GM18867 (cell line): ENCODE measurements around the gene OPA1.

Experiments used
- ATAC-seq: cut with Tn5 transposase; IDR thresholded peaks from one replicate; pipeline ENCODE4 v1.9.1; 2021; ENCODE audit warnings: mild to moderate bottlenecking, moderate library complexity; ENCODE audit not compliant: unreplicated experiment

Gene OPA1

DNA sequence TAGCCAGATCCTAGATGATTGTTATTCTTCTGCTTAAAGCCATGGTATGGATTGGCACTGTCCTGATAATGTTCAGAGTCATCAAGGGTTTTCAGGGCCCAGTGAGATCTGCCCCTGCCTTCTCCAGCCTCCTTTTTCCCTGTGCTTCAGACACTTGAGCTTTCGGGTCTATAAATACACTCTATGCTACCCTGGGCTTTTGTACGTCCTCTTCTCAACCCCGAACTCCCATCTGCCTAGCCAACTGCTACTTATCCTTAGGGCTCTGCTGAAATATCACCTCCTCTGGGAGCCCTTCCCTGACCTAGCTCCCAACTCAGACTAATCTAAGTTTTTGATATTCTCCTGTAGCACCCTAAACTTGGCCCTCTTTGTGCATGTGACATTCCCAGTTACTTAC is 115.3 kb downstream of the OPA1 start:
- no peak for ATAC-seq

DNA sequence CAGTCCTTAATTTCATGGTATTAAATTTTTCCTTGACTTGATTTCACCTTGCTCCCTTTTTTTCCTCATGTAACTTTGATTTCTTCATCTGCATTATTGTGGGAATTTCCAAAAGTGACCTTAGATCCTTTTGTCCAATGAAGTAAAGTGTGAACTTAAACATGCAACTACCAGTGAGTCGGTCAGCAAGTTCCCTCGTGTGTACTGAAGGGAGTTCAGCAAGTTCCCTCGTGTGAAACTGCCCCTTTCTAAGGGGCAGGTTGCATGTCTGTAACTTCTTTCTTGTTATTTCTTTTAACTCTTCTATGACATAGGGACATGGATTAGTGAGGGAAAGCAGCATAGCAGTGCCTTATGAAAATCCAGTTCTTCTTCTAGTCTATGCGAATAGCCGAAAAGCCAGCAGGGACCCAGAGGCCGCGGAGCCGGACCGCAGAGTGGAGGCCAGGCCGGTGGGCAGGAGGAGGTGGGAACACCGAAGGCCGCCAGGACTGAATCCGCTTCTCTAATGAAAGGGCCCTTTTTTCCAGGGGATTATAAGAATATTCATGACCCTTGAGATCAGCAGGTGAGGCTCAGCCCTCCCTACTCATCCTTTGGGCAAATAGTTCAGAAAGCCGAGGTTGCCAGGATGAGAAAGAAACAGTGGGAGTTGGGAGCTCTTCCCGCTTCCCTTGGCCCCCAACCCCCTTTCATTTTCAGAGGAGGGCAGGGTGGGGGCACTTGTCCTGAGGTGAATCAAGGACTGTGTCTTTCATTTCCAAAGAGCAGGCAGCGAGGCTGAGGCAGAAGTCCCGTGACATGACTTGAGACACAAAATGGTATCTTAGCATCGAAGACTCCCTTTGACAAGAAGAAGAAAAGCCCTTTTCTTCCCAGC is 117.5 kb downstream of the OPA1 start:
- no peak for ATAC-seq

DNA sequence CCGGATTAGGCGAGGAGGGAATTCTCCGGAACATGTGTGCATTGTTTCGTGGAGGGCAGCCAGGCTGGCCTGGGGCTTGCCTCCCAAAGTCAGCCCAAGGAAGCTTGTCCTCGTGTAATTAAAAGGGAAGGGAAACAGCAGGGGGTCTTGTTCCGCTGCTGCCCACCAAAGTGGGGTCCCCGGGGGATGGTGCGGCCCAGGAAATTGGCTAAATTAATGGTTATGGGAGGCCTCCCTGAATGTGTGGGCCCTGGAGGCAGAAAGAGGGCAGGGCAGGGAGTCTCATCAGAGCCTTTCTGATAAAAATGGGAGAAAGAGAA is 118.1 kb downstream of the OPA1 start:
- no peak for ATAC-seq

DNA sequence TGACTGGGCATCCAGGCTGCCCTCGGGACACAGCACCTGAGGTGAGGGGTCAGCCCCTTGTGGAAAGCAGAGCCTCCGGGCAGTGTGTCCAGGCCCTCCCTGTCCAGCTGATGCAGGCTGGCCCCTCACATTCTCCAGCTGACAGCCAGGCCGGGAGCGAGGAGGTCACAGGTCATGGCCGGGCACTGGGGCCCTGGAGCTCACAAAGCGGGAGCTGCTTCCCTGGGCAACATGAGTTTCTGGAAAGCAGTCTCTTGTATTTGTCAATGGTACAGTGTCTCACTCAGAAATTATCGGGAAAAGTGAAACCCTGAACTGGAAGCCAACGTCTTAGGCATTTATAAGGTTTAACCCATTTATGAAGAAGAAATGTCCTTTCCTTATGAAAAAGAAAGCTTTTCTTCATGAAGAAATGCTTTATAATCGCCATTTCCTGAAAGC is 118.5 kb downstream of the OPA1 start:
- no peak for ATAC-seq

DNA sequence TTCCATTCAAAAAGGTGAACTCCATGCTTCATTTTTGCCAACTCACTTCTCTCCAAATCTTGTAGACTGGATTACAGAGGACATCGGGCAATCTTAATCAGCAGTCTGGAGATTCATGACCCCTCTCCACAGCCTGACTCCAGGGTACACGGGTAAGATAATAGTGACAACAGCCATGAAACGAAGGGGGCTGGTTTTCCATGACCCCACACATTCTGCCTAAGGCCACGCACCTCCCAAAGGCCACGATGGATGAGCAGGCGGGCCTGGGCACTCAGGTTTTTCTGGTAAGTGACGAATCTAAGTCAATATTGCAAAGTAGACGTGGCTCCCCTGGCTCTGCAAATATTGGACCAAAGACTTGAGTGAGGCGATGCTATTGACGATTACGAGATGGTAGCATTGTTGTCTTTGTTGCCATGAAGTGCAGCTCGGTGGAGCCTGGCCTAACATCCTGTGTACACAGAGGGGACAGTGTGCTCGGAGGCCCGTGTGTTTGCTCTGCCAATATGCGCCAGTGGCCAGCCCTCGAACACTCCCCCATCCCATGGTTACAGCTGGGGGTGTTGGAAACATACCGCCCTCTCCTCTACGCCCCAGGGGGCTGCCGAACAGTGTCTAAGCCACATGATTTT is 119.1 kb downstream of the OPA1 start:
- no peak for ATAC-seq

DNA sequence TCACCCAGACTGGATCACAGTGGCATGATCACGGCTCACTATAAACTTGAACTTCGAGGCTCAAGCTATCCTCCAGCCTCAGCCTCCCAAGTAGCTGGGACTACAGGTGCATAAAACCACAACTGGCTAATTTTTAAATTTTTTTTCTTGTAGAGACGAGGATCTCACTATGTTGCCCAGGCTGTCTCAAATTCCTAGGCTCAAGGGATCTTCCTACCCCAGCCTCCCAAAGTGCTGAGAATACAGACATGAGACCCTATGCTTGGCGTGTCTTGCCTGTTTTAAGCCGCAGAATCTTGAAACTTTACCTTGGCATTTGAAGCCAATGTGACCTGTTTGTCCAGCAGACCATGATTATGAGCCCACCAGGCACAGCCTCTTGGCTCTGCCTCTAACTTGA is 119.9 kb downstream of the OPA1 start:
- no peak for ATAC-seq

DNA sequence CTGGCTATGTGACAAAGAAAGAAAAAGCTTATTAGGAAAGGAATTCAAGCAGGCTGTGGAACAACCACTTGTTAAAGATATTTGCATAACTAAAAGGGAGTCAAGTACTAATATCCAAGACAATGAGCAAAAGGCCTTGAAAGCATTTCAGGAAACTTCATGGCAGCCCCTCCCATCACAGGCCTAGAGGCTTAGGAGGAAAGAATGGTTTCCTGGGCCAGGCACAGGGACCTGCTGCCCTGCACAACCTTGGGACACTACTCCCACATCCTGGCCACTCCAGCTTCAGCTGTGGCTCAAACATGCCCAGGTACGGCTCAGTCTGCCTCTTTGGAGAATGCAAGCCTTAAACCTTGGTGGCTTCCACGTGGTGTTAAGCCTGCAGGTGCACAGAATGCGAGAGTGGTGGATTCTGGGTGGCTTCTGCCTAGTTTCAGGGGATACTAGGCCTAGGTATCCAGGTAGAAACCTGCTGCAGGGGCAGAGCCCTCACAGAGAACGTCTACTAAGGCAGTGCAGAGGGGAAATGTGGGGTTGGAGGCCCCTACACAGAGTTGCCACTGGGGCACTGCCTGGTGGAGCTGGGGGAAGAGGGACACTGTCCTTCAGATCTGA is 121.6 kb downstream of the OPA1 start:
- ATAC-seq = no peak

DNA sequence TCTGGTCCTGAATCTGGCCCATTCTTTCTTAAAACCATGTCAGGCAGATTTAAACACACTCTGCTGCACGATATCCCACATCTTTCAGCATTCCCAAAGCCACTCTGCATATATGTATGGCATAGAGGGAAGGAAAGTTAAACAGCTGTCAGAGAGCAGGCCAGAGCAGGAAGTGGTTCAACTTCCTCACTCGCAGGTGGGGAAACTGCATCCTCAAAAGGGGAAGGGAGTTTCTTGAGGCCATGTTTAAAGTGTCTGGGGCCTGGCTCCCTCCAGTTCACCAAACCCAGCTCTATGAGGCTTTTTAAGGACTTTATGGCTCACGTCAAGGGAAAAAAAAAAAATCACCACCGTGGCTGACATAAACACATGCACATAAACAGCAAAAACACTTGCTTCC is 123.1 kb downstream of the OPA1 start:
- no peak for ATAC-seq

DNA sequence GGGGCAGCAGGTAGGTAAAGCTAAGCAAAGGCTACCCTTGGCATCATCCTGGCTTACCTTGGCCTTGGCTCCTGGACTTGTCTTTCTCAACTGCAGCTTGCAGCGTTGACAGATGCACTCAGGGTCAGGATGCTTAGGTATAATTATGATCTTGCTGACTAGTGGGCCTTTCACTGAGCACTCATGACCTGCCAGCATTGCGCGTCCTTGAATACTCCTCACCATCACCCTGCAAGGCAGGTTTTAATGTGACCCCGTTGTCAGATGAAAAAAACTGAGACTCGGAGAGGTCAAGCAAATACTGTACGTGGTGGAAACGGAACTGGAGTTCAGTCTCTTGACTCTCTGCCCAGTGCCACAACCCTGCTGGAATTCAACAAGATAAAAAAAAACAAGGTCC is 126.7 kb downstream of the OPA1 start:
- ATAC-seq = no peak

DNA sequence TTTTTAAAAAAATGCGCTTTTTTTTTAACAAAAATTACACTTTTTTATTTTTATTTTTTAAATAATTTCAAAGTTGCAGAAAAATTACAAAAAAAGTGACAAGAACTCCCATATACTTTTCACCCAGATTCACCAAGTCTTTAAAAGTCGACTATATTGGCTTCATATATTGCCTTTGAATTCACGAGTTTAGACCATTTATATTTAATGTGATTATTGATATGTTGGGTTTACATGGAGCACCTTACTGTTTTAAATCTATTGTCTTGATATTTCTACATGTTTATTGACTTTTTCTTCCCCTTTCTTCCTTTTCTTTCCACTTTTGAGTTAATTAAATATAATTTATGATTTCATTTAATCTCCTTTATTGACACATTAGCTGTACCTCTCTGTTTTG is 127.2 kb downstream of the OPA1 start:
- ATAC-seq = no peak

DNA sequence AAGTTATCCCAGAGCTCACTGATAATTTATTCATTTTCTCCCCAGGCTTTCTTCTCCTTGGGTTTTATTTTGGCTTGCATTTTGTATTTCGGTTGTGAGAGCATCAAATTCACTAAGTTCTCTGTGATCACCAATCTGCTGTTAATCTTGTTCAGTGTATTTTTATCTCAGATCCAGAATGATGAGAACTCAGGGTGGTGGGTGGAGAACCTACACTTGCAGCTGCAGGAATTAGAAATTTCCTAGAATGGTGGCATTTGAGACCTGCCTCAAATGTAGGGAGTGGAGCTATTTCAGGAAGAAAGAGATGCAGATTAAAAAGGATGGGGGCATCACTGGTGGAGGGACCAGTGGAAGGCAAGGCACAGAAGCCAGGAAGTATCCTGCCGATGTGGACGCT is 129.6 kb downstream of the OPA1 start:
- ATAC-seq = no peak

DNA sequence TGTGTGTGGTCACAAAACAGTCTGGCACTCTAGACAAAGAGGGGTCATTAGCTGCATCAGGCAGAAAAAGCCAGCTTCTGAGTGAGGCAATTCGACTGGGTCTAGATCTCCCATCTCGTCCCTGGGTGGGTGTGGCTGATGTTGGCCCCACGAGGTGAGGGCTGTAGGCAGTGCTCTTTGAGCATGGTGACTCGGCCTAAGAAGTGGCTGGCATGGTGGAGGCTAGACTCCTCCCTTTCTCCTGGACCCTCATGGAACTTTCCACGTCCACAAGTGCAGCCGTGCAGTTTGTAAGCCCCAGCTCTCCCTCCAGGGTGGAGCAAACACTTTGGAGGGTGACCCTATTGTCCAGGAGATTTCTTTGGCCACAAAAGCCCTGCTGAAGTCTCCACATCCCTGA is 134.1 kb downstream of the OPA1 start:
- no peak for ATAC-seq

DNA sequence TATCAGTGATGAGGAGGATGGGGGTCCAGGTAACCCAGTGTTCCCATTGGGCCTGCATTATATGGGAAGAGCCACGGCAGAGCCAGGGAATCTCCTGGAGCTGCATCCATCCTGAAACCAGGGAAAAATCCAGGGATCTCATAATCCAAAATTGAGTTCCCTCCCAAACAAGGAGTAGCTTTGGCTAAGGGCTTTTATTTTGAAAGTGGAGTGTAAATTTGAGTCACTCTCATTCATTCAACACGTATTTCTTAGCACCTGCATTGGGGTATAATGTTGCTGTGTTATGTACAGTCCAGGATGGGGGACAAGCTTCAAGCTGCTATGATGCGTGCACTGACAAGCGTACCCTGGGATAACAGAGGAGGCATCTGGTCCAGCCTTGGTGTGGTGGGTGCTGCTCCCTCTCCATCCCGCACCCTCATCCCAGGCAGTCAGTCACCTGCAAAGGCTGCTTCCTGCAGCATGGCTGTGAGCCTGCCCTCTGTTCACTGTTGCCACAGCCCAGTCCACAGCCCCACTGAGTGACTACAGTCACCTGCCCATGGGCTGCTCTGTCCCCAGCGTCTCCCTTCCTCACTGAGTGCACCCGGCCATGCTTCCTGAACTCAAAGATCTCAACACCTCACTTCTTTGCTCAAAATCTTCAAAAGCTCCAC is 135.6 kb downstream of the OPA1 start:
- no peak for ATAC-seq

DNA sequence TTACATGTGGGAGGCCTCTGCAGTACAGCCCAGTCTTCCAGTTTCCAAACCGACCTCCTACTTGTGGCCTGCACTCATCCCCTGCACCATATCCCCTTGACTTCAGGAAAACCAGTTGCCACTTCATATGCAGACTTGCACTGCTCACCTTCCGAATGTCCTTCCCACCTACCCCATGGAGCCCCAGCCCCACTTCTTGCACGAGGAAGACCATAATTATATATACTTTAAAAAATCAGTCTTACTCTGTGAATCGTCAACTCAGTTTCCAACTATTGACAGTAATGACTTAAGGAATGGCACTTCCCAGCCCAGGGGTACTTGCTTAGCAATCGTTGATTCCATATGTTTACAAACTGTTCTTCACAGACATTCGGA is 136.1 kb downstream of the OPA1 start:
- ATAC-seq = no peak

DNA sequence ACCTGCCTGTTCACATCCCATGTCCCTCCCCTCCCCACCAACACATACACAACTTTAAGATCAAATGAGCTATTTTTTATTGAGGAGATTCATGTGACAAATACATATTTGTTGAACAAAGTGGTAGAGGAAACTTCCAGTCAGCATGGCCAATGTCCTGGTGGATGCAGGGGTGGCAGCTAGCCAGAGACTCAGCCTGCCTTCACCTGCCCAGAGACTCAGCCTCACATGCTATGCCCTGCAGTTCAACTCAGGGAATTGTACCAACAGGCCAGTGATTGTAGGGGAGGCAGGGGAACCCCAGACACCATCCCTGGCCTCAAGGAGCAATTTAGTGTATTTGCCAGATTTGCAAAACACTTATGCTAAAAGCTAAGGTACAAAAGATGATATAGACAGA is 136.6 kb downstream of the OPA1 start:
- ATAC-seq = no peak

DNA sequence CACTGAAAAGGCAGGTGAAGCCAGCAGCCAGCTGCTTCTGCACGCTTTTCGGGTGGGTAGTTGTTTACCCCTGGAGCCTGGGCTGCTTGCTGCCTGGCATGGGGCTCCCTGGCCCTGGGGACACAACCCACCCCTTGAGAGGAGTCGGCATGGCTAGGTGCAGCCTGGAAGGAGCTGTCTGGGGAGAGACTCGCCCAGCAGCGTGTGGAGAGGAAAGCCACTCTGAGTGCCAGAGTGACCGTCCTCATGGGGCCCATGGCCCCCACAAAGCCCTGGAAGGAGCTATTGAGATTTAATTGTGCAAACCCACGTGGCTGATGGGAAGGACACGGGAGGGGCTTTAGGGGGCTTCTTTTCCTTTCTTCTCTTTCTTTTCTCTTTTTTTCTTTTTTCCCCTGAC is 137.5 kb downstream of the OPA1 start:
- no peak for ATAC-seq

DNA sequence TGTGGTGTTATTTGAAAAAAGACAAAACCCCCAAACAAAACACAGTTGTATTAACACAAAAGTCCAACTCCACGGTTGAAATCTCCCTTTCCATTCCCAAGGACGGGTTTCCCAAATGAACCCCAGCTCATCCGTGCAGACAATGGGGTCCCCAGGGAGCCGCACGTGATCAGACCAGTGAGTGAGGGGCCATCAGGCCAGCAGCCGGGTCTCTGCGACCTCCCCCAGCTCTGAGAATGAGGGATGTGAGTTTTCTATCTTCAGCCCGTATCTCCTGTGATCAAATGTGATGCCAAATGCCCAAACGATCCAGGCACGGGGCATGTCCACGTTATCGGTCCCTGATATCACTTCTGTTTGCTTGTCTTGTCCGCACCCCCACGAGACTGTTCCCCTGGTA is 138.0 kb downstream of the OPA1 start:
- no peak for ATAC-seq

DNA sequence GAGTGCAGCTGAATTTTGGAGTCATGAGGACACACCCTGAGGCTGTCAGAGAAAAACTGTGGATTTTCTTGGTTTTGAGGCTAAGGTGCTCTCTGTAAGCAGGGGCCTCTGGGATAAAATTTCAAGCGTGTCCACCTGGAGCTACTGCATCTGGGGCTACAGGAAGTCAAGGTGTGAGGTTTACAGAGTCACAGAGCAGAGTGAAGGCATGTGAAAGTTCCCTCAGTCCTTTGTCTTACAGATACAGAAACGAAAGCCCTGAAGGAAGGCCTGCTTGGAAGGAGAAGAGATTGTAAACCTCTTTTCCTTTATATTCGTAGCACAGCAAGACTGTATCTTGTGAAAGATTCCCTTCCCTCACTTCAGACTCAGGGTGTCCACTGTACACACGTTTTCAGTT is 138.6 kb downstream of the OPA1 start:
- no peak for ATAC-seq

DNA sequence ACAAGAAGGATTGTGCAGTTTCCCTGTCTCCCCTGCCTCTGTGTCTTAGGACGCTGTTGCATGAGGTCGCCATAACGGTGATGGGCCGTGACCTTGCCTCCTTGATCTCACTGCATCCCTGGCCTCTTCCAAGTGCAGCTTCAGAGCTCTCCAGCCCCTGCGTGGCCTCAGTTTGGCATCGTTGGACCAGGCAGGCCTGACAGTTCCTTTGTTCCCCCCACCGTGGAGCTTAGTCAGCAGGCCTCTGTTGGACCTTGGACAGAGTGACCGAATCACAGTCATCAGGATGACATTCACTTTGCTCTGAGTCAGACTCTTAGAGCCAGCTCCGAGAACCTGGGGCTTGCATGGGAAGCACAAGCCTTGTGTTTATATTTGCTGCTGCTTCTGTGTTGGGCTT is 139.4 kb downstream of the OPA1 start:
- no peak for ATAC-seq

DNA sequence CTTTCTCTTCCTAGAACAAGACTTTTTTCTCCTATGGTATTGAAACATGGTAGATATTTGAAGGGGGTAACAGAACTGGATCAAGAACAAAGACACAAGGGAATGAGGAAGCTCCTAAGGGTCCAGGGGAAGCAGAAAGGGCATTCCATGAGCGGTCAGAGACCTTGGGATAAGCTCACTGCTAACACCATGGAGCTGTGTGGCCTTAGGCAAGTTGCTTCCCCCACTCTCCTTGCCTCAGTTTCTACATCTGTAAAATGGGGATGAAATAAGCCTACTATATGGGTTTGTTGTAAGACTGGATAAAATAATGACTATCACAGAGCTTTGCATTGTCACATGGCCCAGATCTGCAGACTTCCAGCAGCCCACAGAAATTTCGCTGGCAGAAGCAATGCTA is 139.8 kb downstream of the OPA1 start:
- no peak for ATAC-seq

DNA sequence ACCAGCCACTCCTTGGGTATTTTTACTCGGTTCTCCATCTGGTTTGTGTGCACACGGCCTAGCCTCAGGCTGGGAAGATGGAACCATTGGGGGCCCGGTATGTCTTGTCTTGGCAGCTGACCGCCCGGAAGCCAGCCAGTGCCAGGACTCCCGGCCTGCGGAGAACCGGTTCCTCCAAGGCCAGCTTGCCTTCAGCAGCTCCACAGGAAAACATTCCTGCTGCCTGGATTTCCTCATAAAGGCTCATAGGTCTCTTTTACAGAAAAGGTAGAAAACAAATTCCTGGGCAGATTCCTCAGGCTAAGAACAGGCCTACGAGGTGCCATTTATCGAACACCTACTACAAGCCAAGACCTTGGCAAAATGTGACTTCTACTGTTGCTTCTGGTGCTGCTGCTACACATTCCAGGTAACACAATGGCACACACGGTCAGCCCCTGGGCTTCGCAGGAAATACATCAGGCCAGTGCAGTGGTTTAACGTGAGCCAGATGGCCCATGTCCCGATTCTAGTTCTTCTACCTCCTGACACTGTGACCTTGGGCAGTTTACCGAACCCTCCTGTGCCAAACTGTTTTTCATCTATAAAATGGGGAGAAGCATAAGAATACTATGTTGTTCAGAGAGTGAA is 141.8 kb downstream of the OPA1 start:
- no peak for ATAC-seq
